Measurements from ENCODE around the gene IL1RAP. TPM values are rescaled to one million over a fixed set of nuclear protein-coding genes. Genes with fewer than 3 reads are reported as not detected.

The IL1RAP gene
- total and polyA plus RNA-seq, 2 experiments from 2014 or later, result 3.6 to 5.0 TPM

GRCh38 chr3:190537146-190537545 is 23.3 kb downstream of the IL1RAP start:
- no peaks in the 10 kb centered on the region for H3F3A ChIP-seq (replicated peaks; ENCODE audit: low read depth)
- no peak overlapping the region for H3K4me3 ChIP-seq
- no peaks in the 10 kb centered on the region for H4K20me1 ChIP-seq (replicated peaks; ENCODE audit: insufficient read depth)
- Mint-ChIP-seq H3K4me1 (peaks cover 26% of the 10 kb centered on the region), H3K4me3 (no peak overlapping the region), H3K9me3 (no peaks in the 10 kb centered on the region), H3K36me3 (ENCODE audit: low read depth) (no peaks in the 10 kb centered on the region), H3K27me3 (ENCODE audit: insufficient read depth, low read depth, poor library complexity) (peaks cover 21% of the 10 kb centered on the region), H3K27ac (no peak overlapping the region)
- no peaks in the 10 kb centered on the region for H3K36me3 ChIP-seq (ENCODE audit: insufficient read depth)
- H3K4me2 ChIP-seq, result no peak overlapping the region
- H3K79me2 ChIP-seq (replicated peaks; ENCODE audit: insufficient read depth), result no peaks in the 10 kb centered on the region
- no peaks in the 10 kb centered on the region; the same call in 1 of the 2 replicates for H3K4me1 ChIP-seq (ENCODE audit: insufficient read depth)
- DNase-seq (ENCODE audit: low spot score) (no peak), ATAC-seq (no peak)
- H3K27ac ChIP-seq (ENCODE audit: low read depth), result no peak overlapping the region
- no peaks in the 10 kb centered on the region for H3K9me2 ChIP-seq (ENCODE audit: insufficient read depth)
- TF ChIP-seq ZNF462 (CRISPR knock-in tag; IDR thresholded peaks at IDR 0.05) (no peak), NANOG (IDR thresholded peaks at IDR 0.05; ENCODE audit: borderline replicate concordance) (no peak), CTCF (conservative IDR thresholded peaks at IDR 0.05; ENCODE audit: low read depth in 2 of 2) (no peak), ETS1 (IDR thresholded peaks at IDR 0.05) (no peak), STAT1 (IDR thresholded peaks at IDR 0.05; ENCODE audit: unreplicated experiment) (no peak), CREB1 (CRISPR knock-in tag; IDR thresholded peaks at IDR 0.05; ENCODE audit: low read depth) (no peak), EZH2 (IDR thresholded peaks at IDR 0.05; ENCODE audit: low read depth, unreplicated experiment) (no peak), REST (IDR thresholded peaks at IDR 0.05; ENCODE audit: unreplicated experiment) (no peak), JUNB (IDR thresholded peaks at IDR 0.05; ENCODE audit: unreplicated experiment) (no peak), ZNF331 (CRISPR knock-in tag; IDR thresholded peaks at IDR 0.05; ENCODE audit: low read depth) (no peak), EZH2phosphoT487 (IDR thresholded peaks at IDR 0.05; ENCODE audit: unreplicated experiment) (no peak), ZNF114 (CRISPR knock-in tag; IDR thresholded peaks at IDR 0.05) (no peak), POLR2AphosphoS5 (IDR thresholded peaks at IDR 0.05; ENCODE audit: low read depth) (no peak)
- no peak overlapping the region for H2AFZ ChIP-seq
- H3K27me3 ChIP-seq (ENCODE audit: insufficient read depth), result peaks cover 54% of the 10 kb centered on the region
